ENCODE measurements around the gene VAV3.

Gene VAV3

GRCh38 chr1:107833061-107833460 lies 131.9 kb downstream of the VAV3 start:
- DNase-seq (ENCODE audit: low spot score) = no peak

- DNase-seq (ENCODE audit: low spot score) = no peak
Observed at GRCh38 chr1:107831921-107832320, 133.1 kb downstream of the VAV3 start.

- DNase-seq (ENCODE audit: low spot score) = no peak
Observed at GRCh38 chr1:107830526-107830925, 134.5 kb downstream of the VAV3 start.

- no peak for DNase-seq (ENCODE audit: low spot score)
Observed at GRCh38 chr1:107830075-107830474, 134.9 kb downstream of the VAV3 start.

- DNase-seq (ENCODE audit: low spot score) = peak; percentile 30
Observed at GRCh38 chr1:107829036-107829770, 135.8 kb downstream of the VAV3 start.

GRCh38 chr1:107824946-107825345 lies 140.0 kb downstream of the VAV3 start:
- DNase-seq (ENCODE audit: low spot score) = no peak

- no peak for DNase-seq (ENCODE audit: low spot score)
Observed at GRCh38 chr1:107821340-107821739, 143.6 kb downstream of the VAV3 start.

- DNase-seq (ENCODE audit: low spot score) = no peak
Observed at GRCh38 chr1:107820801-107821200, 144.2 kb downstream of the VAV3 start.

- no peak for DNase-seq (ENCODE audit: low spot score)
Observed at GRCh38 chr1:107817935-107818334, 147.0 kb downstream of the VAV3 start.

GRCh38 chr1:107817206-107817605 lies 147.8 kb downstream of the VAV3 start:
- no peak for DNase-seq (ENCODE audit: low spot score)

- DNase-seq (ENCODE audit: low spot score) = no peak
Observed at GRCh38 chr1:107810291-107810951, 154.6 kb downstream of the VAV3 start.

GRCh38 chr1:107807855-107808254 lies 157.1 kb downstream of the VAV3 start:
- DNase-seq (ENCODE audit: low spot score) = no peak

GRCh38 chr1:107807405-107807804 lies 157.6 kb downstream of the VAV3 start:
- no peak for DNase-seq (ENCODE audit: low spot score)

- DNase-seq (ENCODE audit: low spot score) = no peak
Observed at GRCh38 chr1:107806902-107807301, 158.1 kb downstream of the VAV3 start.

GRCh38 chr1:107804741-107805140 lies 160.2 kb downstream of the VAV3 start:
- DNase-seq (ENCODE audit: low spot score) = no peak

GRCh38 chr1:107804134-107804533 lies 160.8 kb downstream of the VAV3 start:
- DNase-seq (ENCODE audit: low spot score) = no peak

GRCh38 chr1:107803579-107803978 lies 161.4 kb downstream of the VAV3 start:
- DNase-seq (ENCODE audit: low spot score) = no peak

- DNase-seq (ENCODE audit: low spot score) = no peak
Observed at GRCh38 chr1:107802654-107803053, 162.3 kb downstream of the VAV3 start.

- no peak for DNase-seq (ENCODE audit: low spot score)
Observed at GRCh38 chr1:107795994-107796393, 169.0 kb downstream of the VAV3 start.

- peak; percentile 34 for DNase-seq (ENCODE audit: low spot score)
Observed at GRCh38 chr1:107795441-107795840, 169.5 kb downstream of the VAV3 start.

- no peak for DNase-seq (ENCODE audit: low spot score)
Observed at GRCh38 chr1:107794571-107794970, 170.4 kb downstream of the VAV3 start.

GRCh38 chr1:107793896-107794453 lies 171.0 kb downstream of the VAV3 start:
- DNase-seq (ENCODE audit: low spot score) = no peak

GRCh38 chr1:107791348-107791747 lies 173.6 kb downstream of the VAV3 start:
- DNase-seq (ENCODE audit: low spot score) = no peak

Data from germinal center (tissue), 1 donor.